RCC 7860 (cell line): ENCODE results near the gene ARMH4.

Experiments
- DNase-seq: peaks from one replicate; pipeline ENCODE4 v3.0.0-alpha.2; 2015; ENCODE audit warnings: low spot score
- FAIRE-seq: peaks from 2 replicates; lab custom pipeline; 2012; peaks lifted over from hg19 to GRCh38; lab: Jason Lieb, UNC

Gene ARMH4, protein sequence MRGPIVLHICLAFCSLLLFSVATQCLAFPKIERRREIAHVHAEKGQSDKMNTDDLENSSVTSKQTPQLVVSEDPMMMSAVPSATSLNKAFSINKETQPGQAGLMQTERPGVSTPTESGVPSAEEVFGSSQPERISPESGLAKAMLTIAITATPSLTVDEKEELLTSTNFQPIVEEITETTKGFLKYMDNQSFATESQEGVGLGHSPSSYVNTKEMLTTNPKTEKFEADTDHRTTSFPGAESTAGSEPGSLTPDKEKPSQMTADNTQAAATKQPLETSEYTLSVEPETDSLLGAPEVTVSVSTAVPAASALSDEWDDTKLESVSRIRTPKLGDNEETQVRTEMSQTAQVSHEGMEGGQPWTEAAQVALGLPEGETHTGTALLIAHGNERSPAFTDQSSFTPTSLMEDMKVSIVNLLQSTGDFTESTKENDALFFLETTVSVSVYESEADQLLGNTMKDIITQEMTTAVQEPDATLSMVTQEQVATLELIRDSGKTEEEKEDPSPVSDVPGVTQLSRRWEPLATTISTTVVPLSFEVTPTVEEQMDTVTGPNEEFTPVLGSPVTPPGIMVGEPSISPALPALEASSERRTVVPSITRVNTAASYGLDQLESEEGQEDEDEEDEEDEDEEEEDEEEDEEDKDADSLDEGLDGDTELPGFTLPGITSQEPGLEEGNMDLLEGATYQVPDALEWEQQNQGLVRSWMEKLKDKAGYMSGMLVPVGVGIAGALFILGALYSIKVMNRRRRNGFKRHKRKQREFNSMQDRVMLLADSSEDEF

DNA sequence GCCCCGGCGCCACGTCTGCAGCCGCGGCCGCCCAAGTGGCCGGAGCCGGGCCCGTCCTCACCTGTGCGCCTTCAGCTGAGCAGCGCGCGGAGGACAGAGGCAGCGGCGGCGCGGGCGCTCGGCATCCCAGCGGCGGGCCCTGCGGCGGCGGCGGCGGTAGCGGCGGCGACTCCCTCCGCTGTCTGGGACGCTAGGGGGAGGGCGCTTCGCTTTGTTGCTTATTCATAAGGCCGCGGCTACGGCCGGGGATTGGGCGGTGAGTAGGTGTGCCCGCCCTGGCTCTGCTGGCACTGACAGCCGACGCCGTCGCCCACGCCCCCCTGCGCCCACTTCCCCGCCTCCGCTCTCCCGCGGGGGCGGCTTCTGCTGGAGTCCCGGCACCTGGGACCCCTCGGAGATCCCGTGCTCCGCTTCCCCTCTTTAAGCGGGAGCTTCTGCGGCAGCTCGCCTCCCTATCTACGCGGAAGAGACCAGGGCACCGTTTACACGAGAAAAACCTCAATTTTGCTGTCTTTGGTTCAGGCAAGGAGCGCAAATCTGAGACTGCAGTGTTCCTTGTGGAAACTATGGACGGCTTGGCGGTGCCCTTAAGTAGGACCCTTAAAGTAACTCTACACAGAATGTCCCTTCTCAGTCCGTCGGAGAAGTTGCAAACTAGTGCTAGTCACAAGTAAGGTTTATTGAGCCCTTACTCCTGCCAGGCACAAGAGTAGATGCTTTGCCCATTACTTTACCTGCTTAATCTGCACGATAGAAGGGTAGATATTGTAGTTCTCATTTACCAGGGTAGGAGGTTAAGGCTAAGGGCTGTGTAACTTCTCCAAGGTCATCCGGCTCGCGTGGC, at the start of gene ARMH4:
Gene ARMH4, minus strand, starts transcription at position 200 of the 844 bp plus-strand sequence. CDS start 12,855 bp downstream, outside the sequence.
- DNase-seq (peak; percentile 40), FAIRE-seq (no peak)

DNA sequence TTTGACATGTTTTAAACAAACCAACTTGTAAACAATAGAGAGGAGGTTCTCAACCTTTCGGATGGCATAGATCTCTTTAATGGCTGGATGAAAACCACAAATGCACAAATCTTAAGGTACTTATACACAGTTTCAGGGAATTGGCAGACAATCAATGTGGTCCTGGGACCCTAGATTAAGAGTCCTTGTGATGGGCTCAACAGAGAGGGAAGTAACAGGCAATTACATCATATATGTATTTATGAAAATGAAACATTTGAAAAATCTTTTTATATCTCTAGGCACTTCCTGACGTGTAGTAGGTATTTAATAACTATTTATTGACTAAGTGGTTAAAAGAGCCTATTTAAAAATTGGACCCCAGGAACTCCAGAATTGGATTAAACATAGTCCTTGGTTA, 48.8 kb upstream of the ARMH4 start:
- no peak for FAIRE-seq
- DNase-seq, result no peak

DNA sequence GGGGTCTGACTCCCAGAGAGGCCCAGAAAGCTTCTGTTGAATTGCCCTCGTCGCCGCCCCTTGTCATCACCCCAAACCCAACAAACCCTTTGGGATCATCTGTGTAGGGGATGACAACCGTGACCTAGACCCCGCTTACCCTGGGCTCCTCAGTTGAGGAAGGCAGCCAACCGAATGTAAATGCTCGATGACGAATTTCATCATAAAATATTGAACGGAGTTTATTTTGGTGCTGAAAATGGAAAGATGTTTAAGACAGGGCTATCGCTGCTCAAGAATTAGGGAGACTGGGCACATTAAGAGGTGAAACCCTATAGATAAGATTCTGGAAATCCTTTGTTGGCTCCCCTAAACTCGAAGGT, 48.4 kb upstream of the ARMH4 start:
- DNase-seq (no peak), FAIRE-seq (no peak)

DNA sequence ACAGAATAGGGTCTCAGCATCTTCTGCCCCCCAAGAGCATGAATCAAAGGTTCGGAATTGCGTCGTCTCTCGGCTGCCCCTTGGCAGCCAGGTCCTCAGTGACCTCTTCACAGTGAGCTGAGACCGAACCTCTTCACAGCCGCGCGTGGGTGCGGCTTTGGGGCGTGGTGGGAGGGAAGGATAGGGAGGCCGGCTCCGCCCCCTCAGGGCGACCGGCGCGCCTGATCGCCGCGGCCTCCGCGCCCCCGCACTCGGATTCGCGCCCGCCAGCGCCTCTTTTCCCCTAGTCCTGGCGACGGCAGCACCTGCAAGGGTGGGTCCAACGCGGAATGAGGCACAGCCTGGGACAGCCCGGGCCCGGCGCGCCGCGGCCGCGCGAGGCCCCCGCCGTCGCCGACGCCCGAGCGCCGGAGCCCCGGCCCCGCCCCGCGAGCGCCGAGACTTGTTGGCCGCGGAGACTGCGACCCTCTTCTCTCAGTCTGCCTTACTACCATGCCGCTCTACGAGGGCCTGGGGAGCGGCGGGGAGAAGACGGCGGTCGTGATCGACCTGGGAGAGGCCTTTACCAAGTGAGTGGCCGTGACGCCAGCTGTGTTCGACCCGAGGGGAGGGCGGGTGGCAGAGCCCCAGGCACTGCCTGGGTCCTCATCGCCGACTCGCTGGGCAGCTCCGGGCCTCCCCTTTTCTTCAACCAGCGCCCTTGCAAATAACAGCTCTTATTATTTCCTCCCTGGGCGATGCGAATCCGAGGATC, 47.9 kb upstream of the ARMH4 start, which contains the start of gene ACTR10:
Gene ACTR10, plus strand, starts transcription at position 424 of the 754 bp plus-strand sequence. Its CDS starts 69 bp downstream, at position 493.
- no peak for FAIRE-seq
- DNase-seq, result peak; percentile 44

DNA sequence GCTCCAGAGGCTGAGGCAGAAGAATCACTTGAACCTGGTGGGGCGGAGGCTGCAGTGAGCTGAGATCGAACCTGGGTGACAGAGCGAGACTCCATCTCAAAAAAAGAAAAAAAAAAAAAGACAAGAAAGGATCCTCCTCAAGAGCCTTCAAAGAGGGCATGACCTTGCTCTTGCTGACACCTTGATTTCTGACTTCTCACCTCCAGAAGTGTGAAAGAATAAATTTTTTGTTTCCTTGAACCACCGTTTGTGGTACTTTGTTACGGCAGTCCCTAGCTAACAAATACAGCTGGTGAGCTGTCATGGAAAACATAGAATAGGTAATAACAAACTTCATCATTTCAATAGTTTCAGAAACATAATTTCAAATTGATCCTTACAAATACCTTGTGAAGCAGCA, 46.1 kb upstream of the ARMH4 start:
- DNase-seq (no peak), FAIRE-seq (no peak)

DNA sequence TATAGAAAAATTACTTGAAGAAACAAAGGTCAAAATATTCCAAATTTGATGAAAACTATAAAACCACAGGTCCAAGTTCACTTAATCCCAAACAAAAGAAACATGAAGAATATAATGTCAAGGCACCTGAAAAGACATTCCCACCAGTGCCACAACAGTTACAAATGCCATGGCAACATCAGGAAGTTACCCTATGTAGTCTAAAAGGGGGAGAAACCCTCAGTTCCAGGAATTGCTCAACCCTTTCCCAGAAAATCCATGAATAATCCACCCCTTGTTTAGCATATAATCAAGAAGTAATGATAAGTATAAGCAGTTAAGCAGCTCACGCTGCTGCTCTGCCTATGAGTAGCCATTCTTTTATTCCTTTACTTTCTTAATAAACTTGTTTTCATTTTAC, 44.2 kb upstream of the ARMH4 start:
- no peak for DNase-seq
- no peak for FAIRE-seq

DNA sequence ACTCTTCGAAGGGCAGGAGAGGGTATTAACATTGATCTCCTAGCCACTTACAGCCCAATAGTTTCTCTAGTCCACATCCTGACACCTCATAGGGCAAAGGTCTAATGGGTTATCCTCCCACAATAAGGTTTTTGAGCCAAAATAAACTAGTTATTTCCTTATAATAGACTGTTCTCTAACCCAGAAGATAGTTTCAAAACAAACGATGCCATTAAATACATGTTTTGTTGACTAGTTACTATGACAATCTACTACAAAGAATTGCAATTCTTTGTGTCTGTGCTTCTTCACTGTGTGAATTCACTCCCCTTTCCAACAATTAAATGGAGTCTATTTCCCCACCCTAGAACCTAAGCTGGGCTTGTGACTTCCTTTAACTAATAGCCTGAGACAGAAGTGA, 41.5 kb upstream of the ARMH4 start:
- FAIRE-seq (no peak), DNase-seq (no peak)

DNA sequence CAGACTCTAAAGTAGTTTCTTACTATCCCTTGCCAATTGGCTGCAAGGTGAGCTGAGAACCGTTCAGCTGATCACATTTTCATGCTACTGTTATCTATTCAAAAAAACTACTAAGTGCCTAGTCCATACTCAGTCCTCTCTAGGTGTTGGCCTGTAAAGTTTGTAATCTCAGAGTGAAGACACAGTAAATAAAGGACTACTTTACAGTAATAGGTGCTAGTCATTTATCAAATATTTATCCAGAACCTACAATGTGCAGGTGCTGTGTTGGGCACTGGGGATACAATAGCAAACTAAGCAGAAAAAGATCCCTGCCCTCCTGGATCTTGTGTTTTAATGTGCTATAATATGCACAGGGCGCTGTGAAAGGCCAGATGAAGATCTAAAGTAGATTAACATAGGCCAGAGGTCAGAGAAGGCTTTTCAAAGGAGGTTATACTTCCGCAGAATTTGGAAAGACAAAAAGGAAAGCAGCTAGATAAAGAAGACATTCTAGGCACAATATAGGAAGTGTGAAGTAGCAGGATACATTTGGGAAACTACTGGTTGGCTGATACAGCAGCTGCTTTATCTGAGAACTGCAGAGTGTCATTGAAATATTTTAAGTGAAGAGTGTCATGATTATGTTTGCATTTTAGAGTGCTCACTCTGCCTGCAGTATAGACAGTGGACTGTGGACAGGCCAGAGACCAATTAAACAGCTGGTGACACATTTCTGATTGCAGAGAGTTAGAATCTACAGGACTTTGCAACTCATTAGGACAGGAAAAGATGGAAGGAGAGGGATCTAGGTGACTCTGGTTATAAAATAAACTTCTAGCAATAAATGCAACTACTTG, 40.0 kb upstream of the ARMH4 start:
- FAIRE-seq, result no peak
- no peak for DNase-seq

DNA sequence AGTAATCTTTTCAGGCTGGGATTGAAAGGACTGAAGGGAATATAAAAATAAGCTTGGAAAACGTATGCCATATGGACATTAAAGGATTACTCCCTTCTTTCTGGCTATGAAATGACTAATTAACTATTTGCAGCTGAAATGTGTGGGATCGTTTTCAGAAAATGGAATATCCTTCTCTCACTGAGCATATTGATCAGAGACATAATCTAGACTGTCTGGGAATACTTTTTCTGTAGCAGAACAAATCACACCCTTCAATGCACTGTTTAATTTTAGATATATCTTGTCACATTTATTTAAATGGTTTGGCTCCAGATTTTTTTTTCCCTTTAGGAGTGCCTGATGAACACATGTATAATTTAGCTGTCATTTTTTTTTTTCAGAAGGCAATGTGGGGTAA, 37.2 kb upstream of the ARMH4 start:
- DNase-seq (no peak), FAIRE-seq (no peak)

DNA sequence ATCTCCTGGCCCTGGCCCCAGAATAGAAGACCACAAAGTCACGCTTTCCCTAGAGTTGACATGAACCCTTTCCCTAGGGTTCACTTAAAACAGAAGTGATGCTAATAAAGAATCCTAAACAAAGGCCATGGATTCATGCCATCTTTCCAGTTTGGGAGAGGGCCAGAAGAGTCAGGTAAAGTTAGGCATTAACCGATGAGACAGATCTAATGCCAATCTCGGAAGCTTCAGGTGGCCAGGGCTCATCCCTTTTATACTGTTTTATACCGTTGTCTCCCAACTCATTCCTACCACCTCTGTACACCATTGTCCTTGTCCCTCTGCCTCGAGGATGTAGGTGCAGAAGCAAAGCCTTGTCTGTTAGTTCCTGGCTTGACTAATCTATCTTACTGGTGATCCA, 25.1 kb upstream of the ARMH4 start:
- no peak for FAIRE-seq
- no peak for DNase-seq

DNA sequence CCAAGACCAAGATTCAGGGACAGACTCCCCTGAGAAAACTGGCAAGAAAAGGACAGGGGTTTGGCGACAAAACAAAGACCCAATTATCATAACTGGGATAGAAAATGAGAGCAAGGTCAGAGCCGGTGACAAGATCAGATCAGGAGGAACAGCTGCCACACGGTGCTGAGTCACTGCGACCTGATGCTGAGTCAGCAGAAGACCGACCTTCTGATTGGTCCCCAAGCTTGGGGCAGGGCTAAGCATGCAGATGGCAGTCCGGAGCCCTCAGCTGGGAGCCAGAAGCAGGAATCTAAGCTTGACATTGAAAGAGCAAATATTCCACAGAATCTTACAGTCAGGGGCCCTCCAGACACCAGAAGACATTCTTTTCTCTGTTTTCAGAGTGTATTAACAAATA, 19.1 kb upstream of the ARMH4 start:
- no peak for FAIRE-seq
- DNase-seq, result peak; percentile 68

DNA sequence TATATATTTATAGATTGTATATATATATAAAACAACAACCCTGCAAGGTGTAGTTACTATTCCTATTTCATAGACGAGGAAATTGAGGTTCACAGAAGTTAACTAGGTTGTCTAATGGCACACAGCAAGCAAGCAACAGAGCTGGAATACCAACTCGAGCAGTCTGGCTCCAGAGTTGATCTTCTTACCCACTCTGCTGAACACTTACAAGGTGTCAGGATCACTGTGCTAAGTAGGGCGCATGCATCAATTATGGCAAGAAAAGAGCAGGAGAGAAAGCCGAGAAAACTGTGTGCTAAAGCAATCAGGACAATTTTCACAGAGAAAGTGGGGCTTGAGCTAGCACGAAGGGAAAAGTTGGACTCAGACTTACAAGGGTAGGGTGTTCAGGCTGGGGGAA, 15.9 kb upstream of the ARMH4 start:
- no peak for FAIRE-seq
- DNase-seq, result no peak

DNA sequence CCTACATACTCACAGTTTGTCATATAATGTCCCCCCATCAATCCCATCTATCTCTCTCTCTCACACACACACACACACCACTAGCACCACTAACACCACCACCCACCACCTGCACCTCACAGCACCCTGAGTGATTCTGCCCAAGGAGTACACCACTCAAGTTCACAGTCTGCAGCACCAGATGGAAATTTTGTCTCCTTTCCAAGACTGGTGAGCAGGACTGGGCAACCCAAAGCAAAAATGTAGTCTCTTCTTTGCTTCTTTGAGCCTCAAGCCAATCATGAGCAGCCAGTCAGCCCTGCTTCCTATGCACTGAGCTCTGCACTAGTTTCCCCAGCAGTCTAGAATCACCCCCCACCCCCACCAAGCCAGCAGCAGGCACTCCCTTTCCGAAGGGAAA, 15.0 kb upstream of the ARMH4 start:
- DNase-seq (no peak), FAIRE-seq (no peak)

DNA sequence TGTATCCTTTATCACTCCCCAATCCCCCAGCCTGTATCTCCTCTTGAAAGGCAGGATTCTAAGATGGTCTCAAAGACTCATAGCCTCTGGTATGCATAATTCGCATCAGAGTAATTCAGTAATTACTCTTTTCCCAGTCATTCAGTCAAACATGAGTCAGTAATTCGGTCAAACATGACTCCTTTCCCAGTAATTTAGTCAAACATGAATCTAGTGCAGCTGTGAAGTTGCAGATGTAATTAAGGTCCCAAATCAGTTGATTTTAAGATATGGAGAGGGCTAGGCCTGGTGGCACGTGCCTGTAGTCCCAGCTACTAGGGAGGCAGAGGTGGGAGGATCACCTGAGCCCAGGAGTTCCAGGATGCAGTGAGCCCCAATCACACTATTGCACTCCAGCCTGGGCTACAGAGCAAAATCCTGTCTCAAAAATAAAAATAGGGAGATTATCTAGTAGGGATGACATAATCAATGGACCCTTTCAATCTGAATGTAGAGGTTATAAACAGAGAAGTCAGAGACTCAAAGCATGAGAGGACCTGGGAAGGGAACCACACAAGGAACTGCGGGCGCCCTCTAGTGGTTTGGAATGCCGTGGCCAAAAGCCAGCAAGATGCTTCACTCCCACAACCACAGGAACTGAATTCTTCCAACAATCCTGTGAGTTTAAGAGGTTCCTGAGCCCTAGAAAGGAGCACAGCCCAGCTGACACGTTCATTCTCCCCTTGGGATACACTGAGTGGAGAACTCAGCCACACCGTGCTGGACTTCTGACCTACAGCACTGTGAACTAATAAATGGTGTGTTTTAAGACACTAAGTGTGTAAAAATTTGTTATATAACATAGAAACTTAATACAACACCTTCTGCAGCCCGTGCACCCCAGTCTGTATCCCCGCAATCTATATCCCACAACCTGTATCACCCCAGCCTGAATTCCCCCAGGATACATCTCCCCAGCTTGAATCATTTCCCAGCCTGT, 14.3 kb upstream of the ARMH4 start:
- DNase-seq, result peak; percentile 47
- FAIRE-seq, result no peak

DNA sequence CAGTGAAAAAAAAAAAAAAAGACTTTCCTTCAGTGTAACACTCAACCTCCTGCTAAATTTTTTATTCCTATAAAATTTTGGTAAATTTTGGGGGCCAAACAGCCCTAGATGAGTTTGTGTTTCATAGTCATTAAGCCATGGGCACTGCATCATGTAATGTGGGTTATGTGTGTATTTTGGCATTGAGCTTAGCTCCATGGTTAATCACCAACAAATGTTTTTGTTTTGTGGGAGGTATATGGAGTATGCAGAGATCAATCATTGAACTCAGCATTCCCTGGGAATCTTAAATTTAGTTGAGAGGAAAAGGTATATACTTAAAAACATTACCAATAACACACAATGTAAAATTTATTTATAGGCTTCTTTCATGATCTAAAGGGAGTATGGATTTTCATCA, 8.5 kb upstream of the ARMH4 start:
- FAIRE-seq, result no peak
- no peak for DNase-seq

DNA sequence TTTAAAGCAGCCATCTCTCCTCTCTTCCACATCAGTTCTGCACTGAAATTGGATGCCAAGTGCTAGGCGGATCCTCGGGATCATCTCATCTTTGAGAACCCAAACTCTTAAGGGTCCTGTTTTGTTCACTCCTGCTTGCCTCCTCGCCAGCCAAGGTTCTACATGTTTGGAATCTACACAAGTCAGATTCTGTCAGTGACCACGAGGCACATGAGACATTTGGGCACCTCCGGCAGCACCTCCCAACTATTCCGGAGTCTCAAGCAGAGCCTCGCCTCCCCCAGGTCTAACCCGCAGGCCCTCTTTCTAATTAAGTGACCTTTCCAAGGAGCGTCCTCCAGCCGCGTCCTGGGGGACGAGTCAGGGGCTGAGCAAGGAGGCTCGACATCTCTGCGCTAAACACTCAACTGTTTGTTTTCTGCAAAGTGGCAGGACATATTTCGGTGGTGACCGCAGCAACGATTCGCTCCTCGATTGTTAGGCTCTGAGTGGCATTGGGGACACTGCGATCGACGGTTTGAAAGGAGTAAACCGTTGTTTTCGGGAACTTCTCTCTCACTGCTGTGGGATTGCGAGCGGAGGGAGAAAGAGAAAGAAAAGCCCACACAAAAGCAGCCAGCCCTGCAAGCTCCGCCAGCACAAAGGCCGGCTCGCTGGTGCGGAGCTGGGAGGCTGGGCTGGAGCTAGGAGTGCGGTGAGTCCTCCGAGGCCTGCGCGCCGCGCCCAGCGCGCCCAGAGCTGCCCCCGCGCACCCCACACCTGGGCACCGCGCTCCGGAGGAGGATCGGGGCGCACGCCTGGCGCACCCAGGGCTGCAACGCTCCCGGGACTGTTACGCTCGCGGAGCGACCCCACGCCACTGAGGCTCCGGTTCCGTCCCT, 640 bp downstream of the ARMH4 start:
- DNase-seq (no peak), FAIRE-seq (no peak)

DNA sequence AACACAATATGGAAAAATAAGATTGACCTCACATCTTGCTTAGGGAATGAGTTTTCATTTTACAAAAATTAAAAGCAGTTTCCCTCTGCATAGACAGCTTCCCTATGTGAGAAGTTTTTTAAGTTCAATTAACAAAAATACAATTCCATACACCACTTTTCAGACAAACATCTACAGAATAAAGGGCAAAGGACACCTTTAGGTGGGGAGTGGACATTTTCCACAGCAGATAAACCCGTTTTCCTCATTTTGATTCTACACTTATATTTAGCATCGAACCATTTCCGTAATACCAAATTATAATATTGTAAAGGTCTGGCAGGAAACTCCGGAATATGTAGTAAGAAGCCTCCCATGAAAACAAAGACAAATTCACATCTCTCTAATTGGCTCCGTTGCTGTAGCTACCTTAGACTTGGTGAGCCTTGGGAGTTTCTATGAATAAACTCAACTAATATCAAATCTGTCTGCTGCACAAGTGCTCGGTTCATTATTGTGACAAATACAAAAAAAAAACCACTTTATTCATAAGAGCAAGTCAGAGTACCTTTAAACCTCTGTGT, 1.7 kb downstream of the ARMH4 start:
- FAIRE-seq (no peak), DNase-seq (no peak)
